Activated gamma-delta T cell treated with Interleukin-2 at 50 U/mL for 16 hours (primary cell): ENCODE measurements around the gene CRLF1.
A peak's percentile ranks its signal among the peaks of the same experiment; 100 is the strongest.

Experiments
- DNase-seq: peaks from one replicate; pipeline ENCODE4 v3.0.0-alpha.2; 2020

The CRLF1 gene

DNA sequence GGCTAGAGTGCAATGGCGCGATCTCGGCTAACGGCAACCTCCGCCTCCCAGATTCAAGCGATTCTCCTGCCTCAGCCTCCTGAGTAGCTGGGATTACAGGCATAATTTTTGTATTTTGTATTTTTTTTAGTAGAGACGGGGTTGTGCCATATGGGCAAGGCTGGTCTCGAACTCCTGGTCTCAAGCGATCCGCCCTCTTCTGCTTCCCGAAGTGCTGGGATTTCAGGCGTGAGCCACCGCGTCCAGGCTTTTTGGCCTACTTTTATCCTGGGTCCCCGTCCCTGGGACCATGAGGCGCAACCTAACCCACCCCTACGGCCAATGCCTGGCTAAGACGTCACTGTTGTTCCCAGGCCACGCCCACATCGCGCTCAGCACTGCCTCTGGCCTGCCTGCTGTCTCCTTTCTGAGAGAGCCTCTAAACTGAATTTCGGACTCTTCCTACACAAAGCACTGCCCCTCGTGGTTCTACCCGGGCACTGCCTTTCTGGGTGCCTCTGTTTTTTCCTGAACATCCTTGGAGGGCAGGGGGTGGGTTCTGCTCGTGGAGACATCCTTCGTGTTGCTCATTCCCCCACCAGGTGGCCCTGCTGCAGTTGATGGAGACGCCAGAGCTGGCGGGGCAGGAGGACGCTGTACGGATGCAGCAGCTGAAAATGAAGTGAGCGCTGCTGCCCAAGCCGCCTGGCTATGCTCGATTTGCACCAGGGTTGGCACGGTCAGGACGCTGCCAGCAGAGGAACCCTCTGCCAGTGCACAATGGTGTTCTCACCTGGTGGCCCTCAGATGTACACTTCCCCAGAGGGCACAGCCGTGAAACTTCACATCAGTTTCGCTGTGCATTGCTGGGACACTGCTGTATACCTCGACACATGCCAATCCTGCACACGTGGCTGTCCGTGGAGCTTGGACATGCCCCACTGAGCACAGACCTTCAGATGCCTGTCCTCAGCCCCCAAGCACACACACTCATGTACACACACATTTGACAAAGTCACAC is 16.0 kb downstream of the CRLF1 start:
- DNase-seq: no peak

DNA sequence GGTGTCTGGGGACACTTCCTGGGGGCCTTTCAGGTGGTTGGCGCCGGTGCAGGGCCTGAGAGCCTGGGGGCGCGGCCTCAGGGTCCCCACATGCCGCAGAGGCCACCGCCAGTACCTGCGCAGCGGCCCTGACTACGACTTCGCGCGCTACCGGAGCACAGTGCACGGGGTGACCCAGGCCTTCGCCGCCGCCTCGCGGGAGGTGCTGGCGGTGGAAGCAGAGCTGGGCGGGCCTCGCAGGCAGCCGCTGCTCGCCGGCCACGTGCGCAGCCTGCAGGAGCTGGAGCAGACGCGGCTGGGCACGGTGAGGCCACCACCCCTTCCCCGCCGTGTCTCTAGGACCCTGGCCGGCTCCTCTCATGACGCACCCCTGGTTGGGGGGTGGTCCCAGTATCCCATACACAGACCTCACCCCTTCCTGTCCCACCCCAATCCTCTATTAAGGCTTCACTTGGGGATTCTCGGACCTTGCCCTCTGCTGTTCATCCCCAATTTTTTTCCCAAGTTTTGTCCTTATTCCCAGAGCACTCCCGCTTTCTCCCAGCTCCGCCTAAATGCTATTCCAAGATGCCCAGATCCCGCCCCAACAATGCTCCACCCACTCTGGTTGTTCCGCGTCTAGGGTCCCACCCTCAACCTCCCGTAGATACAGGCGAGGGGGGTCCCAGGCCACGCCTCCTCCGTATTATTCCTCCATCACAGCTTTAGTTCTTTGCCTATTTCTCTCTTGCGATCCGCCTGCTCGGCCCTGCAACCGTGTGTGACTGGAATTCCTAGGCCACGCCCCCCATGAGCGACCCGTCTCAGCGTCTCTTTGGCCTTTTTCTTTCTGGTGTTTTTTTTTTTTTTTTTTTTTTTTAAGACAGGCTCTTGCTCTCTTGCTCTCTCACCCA is 17.0 kb downstream of the CRLF1 start:
- peak; percentile 60 for DNase-seq

DNA sequence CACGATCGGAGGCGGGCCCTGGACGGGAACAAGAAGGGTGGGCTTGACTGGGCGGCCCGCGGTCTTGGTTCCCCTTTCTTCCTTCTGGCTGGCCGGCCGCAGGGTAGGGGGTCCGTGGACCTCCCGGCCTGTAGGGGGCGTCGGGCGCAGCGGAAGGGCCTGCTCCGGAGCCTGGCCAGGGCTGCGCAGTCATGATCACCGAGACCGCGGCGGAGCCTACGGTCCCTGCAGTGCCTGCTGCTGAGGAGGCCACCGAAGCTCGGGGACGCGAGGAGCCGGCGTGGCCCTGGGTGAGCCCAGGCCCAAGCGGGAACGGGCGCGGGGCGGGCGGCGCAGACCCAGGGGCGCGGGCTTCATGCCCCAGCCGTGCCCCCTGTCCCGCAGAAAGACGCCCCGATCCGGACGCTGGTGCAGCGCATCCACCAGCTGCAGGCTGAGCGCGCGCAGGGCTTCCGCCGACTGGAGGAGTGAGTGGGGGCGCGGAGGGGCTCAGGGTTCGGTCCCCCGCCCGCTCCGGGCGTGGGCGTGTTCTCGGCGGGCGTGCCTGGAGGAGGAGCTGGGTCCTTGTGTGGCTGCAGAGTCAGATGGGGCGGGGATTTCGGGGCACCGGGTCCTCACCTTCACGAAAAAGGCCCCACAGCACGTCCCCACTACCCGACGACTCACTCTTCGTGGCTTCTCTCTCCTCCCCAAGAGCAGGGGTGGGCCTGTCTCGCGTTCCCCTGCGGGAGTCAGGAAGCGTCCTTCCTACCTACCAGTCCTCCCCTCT is 17.8 kb downstream of the CRLF1 start, which contains the start of gene REX1BD:
TSS of gene REX1BD (plus strand) at position 188 of the 769 bp plus-strand sequence. CDS start at position 192, 4 bp downstream.
- peak; percentile 85 for DNase-seq

DNA sequence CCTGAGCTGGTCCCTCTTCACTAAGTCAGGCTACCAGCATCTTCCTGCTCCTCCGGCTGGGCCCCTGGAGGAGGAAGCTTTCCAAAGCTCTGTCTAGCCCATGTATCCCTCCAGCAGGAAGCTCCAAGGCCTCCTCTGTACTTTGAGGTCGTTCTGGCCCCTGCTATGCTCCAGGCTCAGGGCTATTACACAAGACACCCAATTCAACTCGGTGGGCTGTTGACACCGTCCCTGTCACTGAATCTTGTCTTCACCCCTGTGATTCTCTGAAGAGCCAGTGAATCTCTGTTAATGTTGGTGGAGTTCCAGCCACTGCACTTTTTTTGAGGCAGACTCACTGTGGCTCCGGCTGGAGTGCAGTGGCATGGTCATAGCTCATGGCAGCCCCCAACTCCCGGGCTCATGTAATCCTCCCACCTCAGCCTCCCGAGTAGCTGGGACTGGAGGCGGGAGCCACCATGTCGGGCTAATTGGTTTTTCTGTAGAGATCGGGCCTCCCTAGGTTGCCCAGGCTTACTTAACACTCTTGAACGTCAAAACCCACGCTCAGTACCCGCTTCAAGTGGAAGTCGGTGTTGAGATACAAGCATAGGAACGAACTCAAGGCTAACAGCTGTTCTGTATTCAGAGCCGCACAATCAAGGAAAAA is 18.5 kb downstream of the CRLF1 start:
- DNase-seq: no peak

DNA sequence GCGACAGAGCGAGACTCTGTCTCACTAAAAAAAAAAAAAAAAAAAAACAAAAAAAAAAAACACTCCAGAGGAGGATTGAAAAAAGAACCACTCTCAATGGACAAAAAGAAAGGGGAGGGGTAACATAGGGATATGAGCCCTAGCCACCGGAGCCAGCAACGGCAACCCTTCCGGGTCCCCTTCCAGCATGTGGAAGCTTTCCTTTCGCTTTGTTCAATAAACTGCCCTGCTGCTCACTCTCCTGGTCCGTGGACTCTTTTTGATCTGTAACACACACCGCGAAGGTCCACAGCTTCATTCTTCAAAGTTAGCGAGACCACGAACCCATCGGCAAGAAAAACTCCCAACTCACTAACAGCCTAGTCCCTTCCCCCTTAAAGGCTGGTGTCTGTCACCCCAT is 19.0 kb downstream of the CRLF1 start:
- DNase-seq: no peak

DNA sequence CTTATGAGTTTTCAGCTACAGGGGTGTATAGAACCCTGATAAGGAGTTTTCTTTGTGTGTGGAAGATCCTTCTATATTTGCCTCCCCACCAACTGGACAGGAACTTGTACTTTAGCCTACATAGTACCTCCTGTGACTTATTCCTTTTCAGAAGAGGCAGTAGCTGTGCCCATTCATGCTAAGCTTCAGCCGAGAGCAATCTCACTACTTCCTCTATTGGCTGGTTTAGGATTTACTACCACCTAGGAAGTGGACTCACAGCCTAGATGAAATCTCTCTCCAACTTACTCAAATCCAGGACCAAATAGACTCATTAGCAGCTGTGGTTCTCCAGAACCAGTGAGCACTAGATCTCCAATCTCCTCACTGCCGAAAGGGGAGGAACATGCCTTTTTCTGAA is 20.3 kb downstream of the CRLF1 start:
- no peak for DNase-seq

DNA sequence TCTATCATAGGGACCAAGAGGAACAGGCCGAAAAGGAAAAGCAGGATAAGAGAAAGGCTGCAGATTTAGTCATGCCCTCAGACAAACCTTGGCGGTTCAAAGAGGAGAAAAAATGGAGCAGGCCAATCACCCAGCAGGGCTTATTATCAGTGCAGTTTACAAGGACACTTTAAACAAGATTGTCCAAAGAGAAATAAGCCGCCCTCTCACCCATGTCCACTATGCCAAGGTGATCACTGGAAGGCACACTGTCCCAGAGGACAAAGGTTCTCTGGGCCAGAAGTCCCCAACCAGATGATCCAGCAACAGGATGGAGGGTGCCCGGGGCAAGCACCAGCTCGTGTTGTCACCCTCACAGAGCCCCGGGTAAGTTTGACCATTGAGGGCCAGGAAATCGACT is 26.3 kb downstream of the CRLF1 start:
- DNase-seq: no peak

DNA sequence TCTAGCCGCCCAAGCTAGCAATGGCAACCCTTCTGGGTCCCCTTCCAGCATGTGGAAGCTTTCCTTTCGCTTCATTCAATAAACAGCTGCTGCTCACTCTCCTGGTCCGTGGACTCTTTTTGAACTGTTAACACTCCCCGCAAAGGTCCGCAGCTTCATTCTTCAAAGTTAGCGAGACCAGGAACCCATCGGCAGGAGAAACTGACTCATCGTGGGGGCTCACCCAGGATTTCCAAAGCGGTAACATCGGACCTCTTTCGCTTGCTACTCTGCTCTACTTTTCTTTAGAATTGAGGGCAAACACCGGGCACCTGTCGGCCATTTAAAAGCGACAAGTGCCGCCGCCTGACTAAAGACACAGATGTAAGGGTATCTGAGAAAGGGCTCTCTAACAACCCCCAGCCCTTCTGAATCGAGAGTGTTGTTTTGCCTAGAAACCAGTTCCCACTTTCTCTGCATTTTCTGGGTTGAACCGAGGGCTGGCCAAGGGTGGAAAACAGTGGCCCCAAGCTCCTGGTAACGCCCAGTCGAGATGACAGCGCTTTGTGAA is 29.2 kb downstream of the CRLF1 start:
- DNase-seq: no peak

DNA sequence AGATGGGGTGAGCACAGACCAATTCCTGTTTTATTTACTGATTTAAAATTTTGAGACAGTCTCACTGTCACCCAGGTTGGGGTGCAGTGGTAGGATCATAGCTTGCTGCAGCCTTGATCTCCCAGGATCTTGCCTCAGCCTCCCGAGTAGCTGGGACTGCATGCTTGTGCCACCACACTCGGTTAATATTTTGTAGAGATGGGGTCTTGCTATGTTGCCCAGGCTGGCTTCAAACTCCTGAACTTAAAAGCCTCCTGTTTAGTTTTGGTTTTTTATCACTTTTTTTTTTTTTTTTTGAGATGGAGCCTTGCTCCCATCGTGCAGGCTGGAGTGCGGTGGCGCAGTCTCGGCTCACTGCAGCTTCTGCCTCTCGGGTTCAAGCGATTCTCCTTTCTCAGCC is 30.2 kb downstream of the CRLF1 start:
- no peak for DNase-seq

DNA sequence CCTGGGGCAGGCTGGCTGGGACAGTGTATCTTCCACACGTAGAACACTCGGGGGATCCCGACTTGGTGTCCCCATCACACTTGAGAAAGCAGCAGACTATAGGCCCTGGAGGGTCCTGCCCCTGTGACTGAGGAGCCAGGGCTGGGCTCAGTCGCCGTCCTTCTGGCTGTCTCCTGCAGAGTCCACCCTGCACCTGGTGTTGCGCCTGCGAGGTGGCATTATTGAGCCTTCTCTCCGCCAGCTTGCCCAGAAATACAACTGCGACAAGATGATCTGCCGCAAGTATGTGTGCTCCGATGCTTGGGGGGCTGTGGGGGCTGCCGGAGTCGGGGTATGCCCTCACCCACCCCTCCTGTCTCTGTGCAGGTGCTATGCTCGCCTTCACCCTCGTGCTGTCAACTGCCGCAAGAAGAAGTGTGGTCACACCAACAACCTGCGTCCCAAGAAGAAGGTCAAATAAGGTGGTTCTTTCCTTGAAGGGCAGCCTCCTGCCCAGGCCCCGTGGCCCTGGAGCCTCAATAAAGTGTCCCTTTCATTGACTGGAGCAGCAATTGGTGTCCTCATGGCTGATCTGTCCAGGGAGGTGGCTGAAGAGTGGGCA is 31.8 kb downstream of the CRLF1 start:
- no peak for DNase-seq

DNA sequence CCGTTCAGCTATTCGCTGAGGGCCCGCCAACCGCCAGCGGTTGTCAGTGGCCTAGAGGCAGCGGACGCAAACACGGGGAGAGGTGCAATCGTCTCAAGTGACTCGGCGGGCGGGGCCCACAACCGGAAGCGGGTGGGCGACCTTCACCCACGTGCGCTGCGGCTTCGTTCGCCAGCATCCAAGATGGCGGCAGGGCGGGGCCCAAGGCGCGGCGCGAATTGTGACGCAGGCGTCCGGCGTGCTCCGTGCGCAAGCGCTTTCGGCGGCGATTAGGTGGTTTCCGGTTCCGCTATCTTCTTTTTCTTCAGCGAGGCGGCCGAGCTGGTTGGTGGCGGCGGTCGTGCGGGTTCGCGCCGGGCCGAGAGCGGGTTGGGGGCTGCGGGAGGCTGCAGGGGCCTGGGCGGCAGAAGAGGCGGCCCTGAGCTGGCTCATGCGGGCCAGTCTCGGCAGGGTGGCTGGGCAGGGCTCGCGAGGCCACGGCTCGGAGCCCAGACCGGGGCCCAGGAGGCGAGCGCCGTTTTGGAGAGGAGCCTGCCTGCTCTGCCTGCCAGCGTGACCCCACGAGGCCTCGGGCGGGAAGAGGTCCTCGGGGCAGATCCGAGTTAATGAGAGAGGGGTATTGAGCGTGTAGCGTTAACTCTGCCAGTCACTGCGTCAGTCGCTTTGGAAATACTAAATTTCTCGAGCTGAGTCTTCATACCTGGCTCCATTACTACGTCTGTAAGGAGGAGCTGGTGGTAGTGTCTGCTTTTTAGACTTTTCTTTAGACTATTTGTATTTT is 34.8 kb downstream of the CRLF1 start, which contains the start of gene UBA52:
TSS of gene UBA52 (plus strand) at position 294 of the 781 bp plus-strand sequence. CDS start 1,444 bp downstream, outside the sequence.
- DNase-seq: peak; percentile 98

DNA sequence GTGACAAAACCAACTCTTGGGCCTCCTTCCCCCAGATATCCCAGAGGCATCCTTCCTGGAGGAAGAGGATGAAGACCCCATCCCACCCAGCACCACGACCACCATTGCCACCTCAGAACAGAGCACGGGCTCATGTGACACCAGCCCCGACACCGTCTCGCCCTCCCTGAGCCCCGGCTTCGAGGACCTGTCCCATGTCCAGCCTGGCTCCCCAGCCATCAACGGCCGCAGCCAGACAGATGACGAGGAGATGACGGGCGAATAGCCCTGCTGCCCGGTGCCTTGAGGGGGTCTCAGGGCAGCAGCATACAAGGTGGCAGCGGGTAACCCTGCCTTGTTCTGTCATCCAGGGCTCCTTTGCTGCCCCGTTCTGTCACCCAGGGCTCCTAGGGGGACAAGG is 38.2 kb downstream of the CRLF1 start:
- no peak for DNase-seq

DNA sequence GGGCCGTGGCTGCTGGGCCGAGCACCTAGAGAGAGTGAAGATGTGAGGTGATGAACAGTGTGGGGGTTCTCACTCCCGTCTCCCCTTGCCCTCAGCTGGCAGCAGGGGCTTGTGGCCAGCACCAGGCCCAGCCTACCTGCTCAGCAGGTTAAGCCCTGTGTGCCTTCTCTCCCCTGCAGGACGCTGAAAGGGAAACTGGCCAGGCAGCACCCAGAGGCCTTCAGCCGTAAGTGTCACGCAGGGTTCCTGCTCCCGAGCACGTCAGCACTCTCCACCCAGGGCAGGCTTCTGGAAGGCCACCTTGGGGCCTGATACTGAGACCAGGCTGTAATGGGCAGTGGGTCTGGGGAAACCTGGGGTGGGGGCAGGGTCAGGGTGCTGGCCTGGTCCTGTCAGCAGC is 39.6 kb downstream of the CRLF1 start:
- no peak for DNase-seq

DNA sequence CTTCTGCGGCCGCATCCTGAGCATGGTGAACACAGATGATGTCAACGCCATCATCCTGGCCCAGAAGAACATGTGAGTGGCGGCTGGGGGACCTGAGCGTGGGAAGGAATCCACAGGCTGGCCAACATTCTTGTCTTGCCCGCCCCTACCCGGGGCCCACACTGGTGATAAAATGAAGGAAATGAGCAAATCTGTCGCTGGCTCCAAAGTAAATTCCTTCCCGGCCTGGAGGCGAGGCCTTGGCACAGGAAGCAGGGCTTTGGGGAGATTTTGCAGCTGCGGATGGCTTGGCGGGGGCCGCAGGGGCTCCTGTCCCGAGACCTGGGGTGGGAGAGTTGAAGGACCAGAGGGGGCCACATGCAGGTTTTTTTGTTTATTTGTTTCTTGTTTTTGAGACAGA is 44.5 kb downstream of the CRLF1 start:
- DNase-seq: no peak

DNA sequence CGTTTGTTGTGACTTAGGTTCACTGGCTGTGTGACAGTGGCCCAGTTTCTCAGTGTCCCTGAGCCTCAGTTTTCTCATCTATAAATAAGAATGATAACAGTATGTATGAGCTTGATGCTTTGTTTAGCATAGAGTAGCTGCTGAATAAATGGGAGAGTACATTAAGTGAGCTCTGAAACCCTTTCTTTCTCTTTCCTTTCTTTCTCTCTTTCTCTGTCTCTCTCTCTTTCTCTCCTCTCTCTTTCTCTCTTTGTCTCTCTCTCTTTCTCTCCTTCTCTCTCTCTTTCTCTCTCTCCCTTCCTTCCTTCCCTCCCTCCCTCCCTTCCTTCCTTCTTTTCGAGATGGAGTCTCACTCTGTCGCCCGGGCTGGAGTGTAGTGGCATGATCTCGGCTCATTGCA is 46.9 kb downstream of the CRLF1 start:
- no peak for DNase-seq

DNA sequence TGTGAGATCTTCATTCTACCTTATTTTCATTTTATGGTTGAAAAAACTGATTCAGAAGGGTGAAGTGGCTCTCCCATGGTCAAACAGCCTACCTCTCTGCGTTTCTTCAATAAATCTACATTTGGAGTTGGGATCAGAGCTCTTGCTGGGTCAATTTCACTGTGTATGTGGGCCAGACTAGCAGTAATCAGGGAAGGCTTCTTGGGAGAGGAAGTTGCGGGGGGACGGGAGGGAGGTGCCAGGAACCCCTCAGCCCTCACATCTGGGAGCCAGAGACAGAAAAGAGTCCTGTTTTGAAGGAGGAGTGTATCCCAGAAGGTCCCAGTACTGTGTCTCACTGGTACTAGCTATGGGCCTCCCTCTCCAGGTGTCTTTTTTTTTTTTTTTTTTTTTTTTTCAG is 48.0 kb downstream of the CRLF1 start:
- no peak for DNase-seq

DNA sequence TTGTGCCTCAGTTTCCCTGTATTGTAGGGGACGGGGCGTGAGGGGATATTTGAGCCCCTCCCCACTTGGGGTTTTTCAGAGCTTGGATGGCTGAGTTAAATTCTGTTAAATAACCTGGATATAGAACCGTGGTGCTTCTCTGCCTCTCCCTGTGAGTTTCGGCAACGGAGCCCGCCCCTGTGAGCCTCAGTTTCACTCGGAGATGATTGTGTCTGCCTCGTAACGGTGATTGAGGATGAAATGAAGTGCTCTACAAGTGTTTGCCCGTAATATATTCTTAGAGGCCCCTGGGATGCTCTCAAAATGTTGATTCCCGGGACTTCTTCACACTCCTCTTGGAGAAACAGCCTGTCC is 48.4 kb downstream of the CRLF1 start:
- DNase-seq: no peak

DNA sequence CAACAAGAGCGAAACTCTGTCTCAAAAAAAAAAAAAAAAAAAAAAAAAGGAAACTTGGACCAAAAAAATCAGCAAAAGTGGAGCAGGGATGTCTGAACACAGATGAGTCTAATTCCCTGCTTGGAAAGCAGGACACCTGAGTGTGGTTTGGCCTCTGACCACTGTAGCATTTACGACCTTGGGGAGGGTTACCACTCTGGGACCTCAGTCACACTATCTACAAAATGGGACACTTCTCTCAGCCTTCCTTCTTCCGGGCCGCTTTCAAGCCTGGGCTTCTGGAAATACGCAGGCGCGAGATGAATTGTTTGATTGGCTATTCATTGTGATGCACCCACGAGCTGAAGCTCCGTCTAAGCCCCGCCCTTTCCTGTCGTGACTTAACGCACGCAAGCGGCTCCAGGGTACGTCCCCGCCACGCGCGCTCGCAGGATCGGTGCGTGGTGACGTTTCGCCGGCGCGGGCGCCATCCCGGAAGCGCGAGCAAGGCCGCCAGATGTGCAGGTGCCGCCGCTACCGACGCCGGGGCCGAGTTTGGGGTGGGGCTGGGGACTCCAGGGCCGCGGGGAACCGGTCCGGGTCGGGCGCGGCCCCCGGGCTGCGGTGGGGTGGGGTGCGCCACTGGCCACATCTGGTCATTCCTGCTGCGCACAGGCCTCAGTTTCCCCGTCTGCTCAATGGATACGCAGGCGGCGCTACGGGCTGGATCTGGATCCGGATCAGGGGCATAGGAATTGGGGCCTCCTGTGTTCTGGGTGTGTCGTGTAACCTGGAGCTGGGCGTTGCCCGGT is 49.0 kb downstream of the CRLF1 start, which contains the start of gene KXD1:
TSS of gene KXD1 (plus strand) at position 460 of the 791 bp plus-strand sequence. CDS start 4,187 bp downstream, outside the sequence.
- DNase-seq: peak; percentile 98

DNA sequence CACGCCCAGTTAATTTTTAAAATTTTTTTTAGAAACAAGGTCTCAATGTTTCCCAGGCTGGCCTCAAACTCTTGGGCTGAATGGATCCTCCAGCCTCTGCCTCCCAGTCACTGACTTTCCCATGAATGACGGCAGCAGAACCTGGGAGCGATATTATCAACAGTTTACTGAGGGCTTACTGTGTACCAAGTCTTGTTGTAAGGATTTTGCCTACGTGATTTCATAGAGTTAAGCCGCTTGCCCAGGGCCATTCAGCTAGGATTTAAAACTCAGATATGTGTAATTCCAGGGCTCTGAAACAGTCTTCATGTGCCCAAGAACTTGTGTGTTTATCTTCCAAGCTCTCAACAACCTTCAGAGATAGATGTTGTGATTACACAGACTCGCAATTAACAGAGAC is 55.0 kb downstream of the CRLF1 start:
- DNase-seq: no peak
